Mesenchymal stem cell (in vitro differentiated cells and primary cell): ENCODE data around the gene NBPF12.
"Not testable (repeated sequence)": the region's sequence is repeated elsewhere in the genome, so short reads cannot be mapped to it uniquely, and the experiment has no call there.

Experiments used
- DNase-seq: peaks from one replicate; pipeline ENCODE4 v3.0.0-alpha.2; 2013
- H2AFZ ChIP-seq: one replicate; pipeline ENCODE4 v1.6.1; 2013; ENCODE audit warnings: low read depth, mild to moderate bottlenecking, control low read depth, inconsistent platforms, low read length, moderate library complexity
- H2AK5ac ChIP-seq: 2 replicates; pipeline ENCODE4 v1.6.1; 2013; ENCODE audit warnings: low read length, moderate library complexity, mild to moderate bottlenecking, inconsistent platforms; ENCODE audit not compliant: severe bottlenecking
- H2BK120ac ChIP-seq: one replicate; pipeline ENCODE4 v1.6.1; 2013; ENCODE audit warnings: low read depth, mild to moderate bottlenecking, inconsistent platforms, low read length, moderate library complexity
- H2BK12ac ChIP-seq, 2 experiments: one replicate each; pipeline ENCODE4 v1.6.1; 2013; ENCODE audit warnings: inconsistent platforms in 2 of 2, low read length in 2 of 2, mild to moderate bottlenecking in 2 of 2, moderate library complexity in 2 of 2, control low read depth in 1 of 2
- H2BK15ac ChIP-seq: one replicate; pipeline ENCODE4 v1.6.1; 2013; ENCODE audit warnings: mild to moderate bottlenecking, low read depth, inconsistent platforms; ENCODE audit not compliant: poor library complexity, severe bottlenecking
- H2BK5ac ChIP-seq: 2 replicates; pipeline ENCODE4 v1.6.1; 2013; ENCODE audit warnings: low read depth, mild to moderate bottlenecking, low read length, control low read depth, inconsistent platforms; ENCODE audit not compliant: poor library complexity, severe bottlenecking
- H3K14ac ChIP-seq, 2 experiments: one replicate each; pipeline ENCODE4 v1.6.1; 2013; ENCODE audit warnings: inconsistent platforms in 2 of 2, low read length in 2 of 2, control low read depth in 1 of 2, mild to moderate bottlenecking in 1 of 2, moderate library complexity in 1 of 2
- H3K18ac ChIP-seq, 2 experiments: one replicate each; pipeline ENCODE4 v1.6.1; 2013; ENCODE audit warnings: inconsistent platforms in 2 of 2, low read length in 2 of 2, control low read depth in 1 of 2, low read depth in 1 of 2, mild to moderate bottlenecking in 1 of 2
- H3K23ac ChIP-seq, 2 experiments: one replicate each; pipeline ENCODE4 v1.6.1; 2013; ENCODE audit warnings: inconsistent platforms in 2 of 2, low read length in 2 of 2, mild to moderate bottlenecking in 2 of 2, moderate library complexity in 2 of 2, control low read depth in 1 of 2
- H3K27ac ChIP-seq: 2 replicates; pipeline ENCODE4 v1.5.1; 2013; ENCODE audit warnings: mild to moderate bottlenecking, moderate library complexity, low read length, control low read depth, inconsistent platforms; ENCODE audit not compliant: poor library complexity, severe bottlenecking
- H3K27me3 ChIP-seq, 2 experiments: 2 replicates each; pipeline versions ENCODE4 v1.6.1 to v1.7.0; 2013; ENCODE audit warnings: low read length in 2 of 2, mild to moderate bottlenecking in 2 of 2, moderate library complexity in 2 of 2, control low read depth in 1 of 2, inconsistent platforms in 1 of 2; ENCODE audit not compliant: control insufficient read depth in 1 of 2, insufficient read depth in 1 of 2
- H3K36me3 ChIP-seq, 2 experiments: 2 replicates each; pipeline versions ENCODE4 v1.6.1 to v1.7.0; 2013; ENCODE audit warnings: low read length in 2 of 2, control low read depth in 1 of 2, inconsistent platforms in 1 of 2, low read depth in 1 of 2, mild to moderate bottlenecking in 1 of 2; ENCODE audit not compliant: insufficient read depth in 2 of 2, control insufficient read depth in 1 of 2
- H3K4ac ChIP-seq, 2 experiments: one replicate each; pipeline ENCODE4 v1.6.1; 2013; ENCODE audit warnings: inconsistent platforms in 2 of 2, low read length in 2 of 2, mild to moderate bottlenecking in 2 of 2, moderate library complexity in 2 of 2, control low read depth in 1 of 2, low read depth in 1 of 2
- H3K4me1 ChIP-seq: 2 replicates; pipeline ENCODE4 v1.6.1; 2013; ENCODE audit warnings: low read depth, low read length, control low read depth; ENCODE audit not compliant: control insufficient read depth, insufficient read depth
- H3K4me2 ChIP-seq: 2 replicates; pipeline ENCODE4 v1.6.1; 2013; ENCODE audit warnings: low read length, mild to moderate bottlenecking, inconsistent platforms; ENCODE audit not compliant: poor library complexity, severe bottlenecking
- H3K4me3 ChIP-seq, 2 experiments: 2 replicates each; pipeline versions ENCODE4 v1.5.1 to v1.7.0; 2013; ENCODE audit warnings: low read length in 2 of 2, mild to moderate bottlenecking in 2 of 2, control low read depth in 1 of 2, low read depth in 1 of 2; ENCODE audit not compliant: insufficient read depth in 1 of 2
- H3K79me1 ChIP-seq: replicated peaks from 2 replicates; pipeline ENCODE4 v1.6.1; 2013; ENCODE audit warnings: mild to moderate bottlenecking, control low read depth, low read length, inconsistent platforms; ENCODE audit not compliant: poor library complexity, severe bottlenecking
- H3K9ac ChIP-seq: 2 replicates; pipeline ENCODE4 v1.7.0; 2013; ENCODE audit warnings: mild to moderate bottlenecking, low read length, moderate library complexity
- H3K9me3 ChIP-seq: 2 replicates; pipeline ENCODE4 v1.7.0; 2013; ENCODE audit warnings: mild to moderate bottlenecking, low read length; ENCODE audit not compliant: control insufficient read depth
- H4K8ac ChIP-seq: one replicate; pipeline ENCODE4 v1.6.1; 2013; ENCODE audit warnings: inconsistent platforms, mild to moderate bottlenecking, low read length, moderate library complexity
- H4K91ac ChIP-seq: one replicate; pipeline ENCODE4 v1.6.1; 2013; ENCODE audit warnings: mild to moderate bottlenecking, low read length, inconsistent platforms
- WGBS: methylation state at CpG from one replicate; pipeline ENCODE4 v1.1.7; 2013; ENCODE audit warnings: mixed read lengths; 5-methylcytosine and 5-hydroxymethylcytosine counted together

The NBPF12 gene

DNA sequence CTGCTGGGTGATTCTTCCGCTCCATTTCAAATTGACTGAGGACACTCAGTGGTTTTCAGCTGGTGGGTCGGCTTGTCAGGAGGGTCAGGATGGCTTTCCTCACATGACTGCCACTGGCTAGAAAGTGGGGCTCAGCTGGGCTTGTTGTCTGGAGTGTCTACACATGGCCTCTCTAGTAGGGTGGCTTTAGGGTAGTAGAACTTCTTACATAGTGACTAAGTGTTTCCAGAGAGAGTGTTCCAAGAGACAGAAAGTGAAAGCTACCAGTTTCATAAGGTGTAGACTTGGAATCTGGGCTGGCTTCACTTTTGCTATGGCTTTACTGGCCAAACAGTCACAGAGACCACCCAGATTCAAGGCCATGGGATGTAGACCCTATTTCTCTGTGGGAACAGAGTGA lies 11.7 kb upstream of the NBPF12 start:
- H3K9me3 ChIP-seq, H3K4me2 ChIP-seq, H3K27ac ChIP-seq, H3K4me1 ChIP-seq, H2AK5ac ChIP-seq, H3K18ac ChIP-seq, H3K27me3 ChIP-seq, H3K23ac ChIP-seq, H2BK120ac ChIP-seq, H2BK5ac ChIP-seq, DNase-seq, H3K4ac ChIP-seq, H3K79me1 ChIP-seq, H2AFZ ChIP-seq, H3K36me3 ChIP-seq, H2BK12ac ChIP-seq, H3K14ac ChIP-seq, H4K8ac ChIP-seq, H4K91ac ChIP-seq, H3K9ac ChIP-seq, H2BK15ac ChIP-seq, H3K4me3 ChIP-seq: not testable (repeated sequence)
- 67% methylated on average over 1 of the region's 2 CpGs for WGBS

DNA sequence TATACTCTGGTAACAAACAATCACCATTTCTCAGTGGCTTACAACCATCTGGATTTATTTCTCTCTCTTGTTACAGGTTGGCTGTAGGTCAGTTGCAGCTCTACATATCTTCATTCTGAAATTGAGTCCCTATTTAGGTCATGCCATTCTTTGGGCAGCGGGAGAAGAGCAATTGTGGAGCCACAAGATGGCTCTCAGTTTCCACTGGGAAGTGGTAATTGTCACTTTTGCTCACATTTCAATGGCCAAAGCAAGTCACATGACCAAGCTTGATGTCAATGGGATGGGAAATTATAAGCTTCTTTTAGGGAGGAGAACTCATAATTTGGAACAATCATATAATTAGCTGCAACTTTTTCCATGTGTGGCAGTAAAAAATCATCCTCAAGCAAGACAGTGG lies 7.9 kb upstream of the NBPF12 start:
- H3K4me3 ChIP-seq, H3K9ac ChIP-seq: not testable (repeated sequence)

DNA sequence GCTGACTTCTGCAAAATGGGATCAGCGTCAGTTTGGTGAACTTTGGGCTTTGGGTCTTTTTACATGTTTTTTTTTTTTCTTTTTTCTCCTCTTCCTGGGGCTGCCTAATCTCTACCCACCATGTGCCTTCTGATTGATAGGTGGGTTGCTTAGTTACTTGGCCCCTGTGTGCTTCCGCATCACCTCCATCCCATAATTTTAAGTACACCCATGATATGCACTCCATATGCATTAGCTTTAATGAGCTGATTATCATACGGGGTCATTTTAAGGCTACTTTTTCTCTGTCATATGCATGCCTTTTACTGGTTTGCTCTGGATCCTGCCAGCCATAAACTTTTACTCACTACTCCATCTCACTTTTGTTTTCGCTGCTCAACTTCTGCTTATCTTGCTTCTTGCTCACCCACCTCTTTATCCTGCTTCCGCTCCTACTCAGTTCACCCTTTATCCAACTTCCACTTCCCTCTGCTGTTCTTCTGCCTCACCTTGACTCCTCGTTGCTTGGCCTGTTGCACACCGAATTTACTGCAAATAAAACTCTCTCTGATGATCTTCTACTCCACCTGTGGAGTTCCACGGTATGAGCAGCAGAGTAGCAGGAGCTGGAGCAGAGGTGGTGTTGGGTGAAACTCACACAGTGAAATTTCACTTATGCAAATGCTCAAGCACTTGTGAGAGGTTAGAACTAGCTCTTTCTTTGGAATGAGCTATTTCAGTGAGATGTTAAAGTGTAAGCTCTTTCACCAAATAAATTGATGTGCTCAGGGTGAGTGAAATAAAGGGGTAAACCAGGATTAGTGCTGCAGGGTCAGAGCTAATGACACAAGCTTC lies 3.5 kb upstream of the NBPF12 start:
- not testable (repeated sequence) for H3K79me1 ChIP-seq, H2AFZ ChIP-seq, H3K4me2 ChIP-seq, H4K8ac ChIP-seq, H3K23ac ChIP-seq, DNase-seq, H2BK120ac ChIP-seq, H4K91ac ChIP-seq, H2BK15ac ChIP-seq, H2BK5ac ChIP-seq, H3K18ac ChIP-seq, H3K9ac ChIP-seq, H3K27me3 ChIP-seq, H2BK12ac ChIP-seq, H2AK5ac ChIP-seq, H3K36me3 ChIP-seq, H3K4me1 ChIP-seq, H3K9me3 ChIP-seq, H3K27ac ChIP-seq, H3K14ac ChIP-seq, H3K4me3 ChIP-seq, H3K4ac ChIP-seq
- 83% methylated on average over 1 of the region's 8 CpGs for WGBS

More for the DNA sequence above, 7.9 kb upstream of the NBPF12 start:
- not testable (repeated sequence) for H3K9me3 ChIP-seq, H3K27me3 ChIP-seq, H2BK120ac ChIP-seq, H3K27ac ChIP-seq, H3K36me3 ChIP-seq, H3K4me1 ChIP-seq, H3K14ac ChIP-seq, H4K91ac ChIP-seq, DNase-seq, H4K8ac ChIP-seq, H2BK15ac ChIP-seq, H2AFZ ChIP-seq, H3K4ac ChIP-seq, H2AK5ac ChIP-seq, H3K4me2 ChIP-seq, H2BK5ac ChIP-seq, H2BK12ac ChIP-seq, H3K79me1 ChIP-seq, H3K23ac ChIP-seq, H3K18ac ChIP-seq
- no CpG with 5 or more reads among the region's 1 CpG for WGBS

- not testable (repeated sequence) for H2BK12ac ChIP-seq, H2AK5ac ChIP-seq, H3K27me3 ChIP-seq, H4K8ac ChIP-seq, H3K9ac ChIP-seq, H3K23ac ChIP-seq, H3K27ac ChIP-seq, H3K14ac ChIP-seq, H3K36me3 ChIP-seq, H3K4ac ChIP-seq, H2BK120ac ChIP-seq, H3K4me3 ChIP-seq, DNase-seq, H4K91ac ChIP-seq, H3K79me1 ChIP-seq, H2BK15ac ChIP-seq, H3K18ac ChIP-seq, H2BK5ac ChIP-seq, H2AFZ ChIP-seq, H3K4me1 ChIP-seq, H3K4me2 ChIP-seq, H3K9me3 ChIP-seq
- no CpG with 5 or more reads among the region's 3 CpGs for WGBS
Observed at GRCh38 chr1:146937462-146937861, 662 bp upstream of the NBPF12 start.
